ENCODE measurements around the gene ZDHHC4. TPM values are rescaled to one million over a fixed set of nuclear protein-coding genes. Genes with fewer than 3 reads are reported as not detected.
A peak's percentile ranks its signal among the peaks of the same experiment; 100 is the strongest.

The ZDHHC4 gene
- total and polyA plus RNA-seq, 9 of the 15 experiments (the other 6 are each of a cell fraction or from before 2014, with no cell fraction given): 33.4 to 106 (median 58.3) TPM

DNA sequence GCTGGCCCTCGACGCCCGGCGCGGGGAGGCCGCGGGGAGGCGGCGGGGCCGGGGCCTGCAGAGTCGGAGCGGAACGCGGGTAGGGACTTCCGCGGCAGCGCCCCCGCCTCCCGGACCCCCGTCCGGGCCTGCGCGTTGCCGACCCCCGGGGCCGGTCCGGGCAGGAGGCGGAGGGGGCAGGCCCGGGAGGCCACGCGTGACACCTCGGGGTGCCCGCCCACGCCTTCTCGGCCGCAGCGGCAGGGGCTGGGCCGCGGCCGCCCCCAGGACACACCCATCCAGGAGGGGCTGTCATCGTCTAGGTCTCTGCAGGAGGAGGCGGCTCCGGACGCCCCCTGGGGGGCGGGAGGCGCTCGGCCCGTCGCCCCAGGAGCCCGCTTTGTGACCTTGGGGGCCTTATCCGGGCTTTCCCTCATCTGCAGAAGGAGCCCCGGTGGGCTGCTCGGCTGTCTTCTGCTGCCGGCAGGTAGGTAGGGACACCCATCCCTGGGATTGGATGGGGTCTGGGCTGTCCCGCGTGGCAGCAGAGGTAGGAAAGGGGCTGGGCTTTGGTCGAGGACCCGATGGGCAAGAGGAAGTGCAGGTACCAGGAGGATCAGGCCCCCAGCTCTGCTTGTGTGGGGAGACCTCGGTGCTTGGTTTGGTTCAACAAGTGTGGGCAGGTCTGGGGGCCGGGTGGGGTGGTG lies 60.4 kb downstream of the ZDHHC4 start (continued):
- TF ChIP-seq ZNF239 (CRISPR knock-in tag; IDR thresholded peaks at IDR 0.05): no peak
- no peak for TF ChIP-seq ZNF224 (CRISPR knock-in tag; IDR thresholded peaks at IDR 0.05)
- peak; percentile 57 for TF ChIP-seq L3MBTL2 (IDR thresholded peaks at IDR 0.05)
- TF ChIP-seq SMARCA4 (IDR thresholded peaks at IDR 0.05): 0 out of 2 replicates have a peak, but pooled peaks have one; percentile 24
- TF ChIP-seq, protein P1, sequence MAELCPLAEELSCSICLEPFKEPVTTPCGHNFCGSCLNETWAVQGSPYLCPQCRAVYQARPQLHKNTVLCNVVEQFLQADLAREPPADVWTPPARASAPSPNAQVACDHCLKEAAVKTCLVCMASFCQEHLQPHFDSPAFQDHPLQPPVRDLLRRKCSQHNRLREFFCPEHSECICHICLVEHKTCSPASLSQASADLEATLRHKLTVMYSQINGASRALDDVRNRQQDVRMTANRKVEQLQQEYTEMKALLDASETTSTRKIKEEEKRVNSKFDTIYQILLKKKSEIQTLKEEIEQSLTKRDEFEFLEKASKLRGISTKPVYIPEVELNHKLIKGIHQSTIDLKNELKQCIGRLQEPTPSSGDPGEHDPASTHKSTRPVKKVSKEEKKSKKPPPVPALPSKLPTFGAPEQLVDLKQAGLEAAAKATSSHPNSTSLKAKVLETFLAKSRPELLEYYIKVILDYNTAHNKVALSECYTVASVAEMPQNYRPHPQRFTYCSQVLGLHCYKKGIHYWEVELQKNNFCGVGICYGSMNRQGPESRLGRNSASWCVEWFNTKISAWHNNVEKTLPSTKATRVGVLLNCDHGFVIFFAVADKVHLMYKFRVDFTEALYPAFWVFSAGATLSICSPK (IDR thresholded peaks at IDR 0.05; ENCODE audit: borderline replicate concordance): no peak
- TF ChIP-seq, protein P2, sequence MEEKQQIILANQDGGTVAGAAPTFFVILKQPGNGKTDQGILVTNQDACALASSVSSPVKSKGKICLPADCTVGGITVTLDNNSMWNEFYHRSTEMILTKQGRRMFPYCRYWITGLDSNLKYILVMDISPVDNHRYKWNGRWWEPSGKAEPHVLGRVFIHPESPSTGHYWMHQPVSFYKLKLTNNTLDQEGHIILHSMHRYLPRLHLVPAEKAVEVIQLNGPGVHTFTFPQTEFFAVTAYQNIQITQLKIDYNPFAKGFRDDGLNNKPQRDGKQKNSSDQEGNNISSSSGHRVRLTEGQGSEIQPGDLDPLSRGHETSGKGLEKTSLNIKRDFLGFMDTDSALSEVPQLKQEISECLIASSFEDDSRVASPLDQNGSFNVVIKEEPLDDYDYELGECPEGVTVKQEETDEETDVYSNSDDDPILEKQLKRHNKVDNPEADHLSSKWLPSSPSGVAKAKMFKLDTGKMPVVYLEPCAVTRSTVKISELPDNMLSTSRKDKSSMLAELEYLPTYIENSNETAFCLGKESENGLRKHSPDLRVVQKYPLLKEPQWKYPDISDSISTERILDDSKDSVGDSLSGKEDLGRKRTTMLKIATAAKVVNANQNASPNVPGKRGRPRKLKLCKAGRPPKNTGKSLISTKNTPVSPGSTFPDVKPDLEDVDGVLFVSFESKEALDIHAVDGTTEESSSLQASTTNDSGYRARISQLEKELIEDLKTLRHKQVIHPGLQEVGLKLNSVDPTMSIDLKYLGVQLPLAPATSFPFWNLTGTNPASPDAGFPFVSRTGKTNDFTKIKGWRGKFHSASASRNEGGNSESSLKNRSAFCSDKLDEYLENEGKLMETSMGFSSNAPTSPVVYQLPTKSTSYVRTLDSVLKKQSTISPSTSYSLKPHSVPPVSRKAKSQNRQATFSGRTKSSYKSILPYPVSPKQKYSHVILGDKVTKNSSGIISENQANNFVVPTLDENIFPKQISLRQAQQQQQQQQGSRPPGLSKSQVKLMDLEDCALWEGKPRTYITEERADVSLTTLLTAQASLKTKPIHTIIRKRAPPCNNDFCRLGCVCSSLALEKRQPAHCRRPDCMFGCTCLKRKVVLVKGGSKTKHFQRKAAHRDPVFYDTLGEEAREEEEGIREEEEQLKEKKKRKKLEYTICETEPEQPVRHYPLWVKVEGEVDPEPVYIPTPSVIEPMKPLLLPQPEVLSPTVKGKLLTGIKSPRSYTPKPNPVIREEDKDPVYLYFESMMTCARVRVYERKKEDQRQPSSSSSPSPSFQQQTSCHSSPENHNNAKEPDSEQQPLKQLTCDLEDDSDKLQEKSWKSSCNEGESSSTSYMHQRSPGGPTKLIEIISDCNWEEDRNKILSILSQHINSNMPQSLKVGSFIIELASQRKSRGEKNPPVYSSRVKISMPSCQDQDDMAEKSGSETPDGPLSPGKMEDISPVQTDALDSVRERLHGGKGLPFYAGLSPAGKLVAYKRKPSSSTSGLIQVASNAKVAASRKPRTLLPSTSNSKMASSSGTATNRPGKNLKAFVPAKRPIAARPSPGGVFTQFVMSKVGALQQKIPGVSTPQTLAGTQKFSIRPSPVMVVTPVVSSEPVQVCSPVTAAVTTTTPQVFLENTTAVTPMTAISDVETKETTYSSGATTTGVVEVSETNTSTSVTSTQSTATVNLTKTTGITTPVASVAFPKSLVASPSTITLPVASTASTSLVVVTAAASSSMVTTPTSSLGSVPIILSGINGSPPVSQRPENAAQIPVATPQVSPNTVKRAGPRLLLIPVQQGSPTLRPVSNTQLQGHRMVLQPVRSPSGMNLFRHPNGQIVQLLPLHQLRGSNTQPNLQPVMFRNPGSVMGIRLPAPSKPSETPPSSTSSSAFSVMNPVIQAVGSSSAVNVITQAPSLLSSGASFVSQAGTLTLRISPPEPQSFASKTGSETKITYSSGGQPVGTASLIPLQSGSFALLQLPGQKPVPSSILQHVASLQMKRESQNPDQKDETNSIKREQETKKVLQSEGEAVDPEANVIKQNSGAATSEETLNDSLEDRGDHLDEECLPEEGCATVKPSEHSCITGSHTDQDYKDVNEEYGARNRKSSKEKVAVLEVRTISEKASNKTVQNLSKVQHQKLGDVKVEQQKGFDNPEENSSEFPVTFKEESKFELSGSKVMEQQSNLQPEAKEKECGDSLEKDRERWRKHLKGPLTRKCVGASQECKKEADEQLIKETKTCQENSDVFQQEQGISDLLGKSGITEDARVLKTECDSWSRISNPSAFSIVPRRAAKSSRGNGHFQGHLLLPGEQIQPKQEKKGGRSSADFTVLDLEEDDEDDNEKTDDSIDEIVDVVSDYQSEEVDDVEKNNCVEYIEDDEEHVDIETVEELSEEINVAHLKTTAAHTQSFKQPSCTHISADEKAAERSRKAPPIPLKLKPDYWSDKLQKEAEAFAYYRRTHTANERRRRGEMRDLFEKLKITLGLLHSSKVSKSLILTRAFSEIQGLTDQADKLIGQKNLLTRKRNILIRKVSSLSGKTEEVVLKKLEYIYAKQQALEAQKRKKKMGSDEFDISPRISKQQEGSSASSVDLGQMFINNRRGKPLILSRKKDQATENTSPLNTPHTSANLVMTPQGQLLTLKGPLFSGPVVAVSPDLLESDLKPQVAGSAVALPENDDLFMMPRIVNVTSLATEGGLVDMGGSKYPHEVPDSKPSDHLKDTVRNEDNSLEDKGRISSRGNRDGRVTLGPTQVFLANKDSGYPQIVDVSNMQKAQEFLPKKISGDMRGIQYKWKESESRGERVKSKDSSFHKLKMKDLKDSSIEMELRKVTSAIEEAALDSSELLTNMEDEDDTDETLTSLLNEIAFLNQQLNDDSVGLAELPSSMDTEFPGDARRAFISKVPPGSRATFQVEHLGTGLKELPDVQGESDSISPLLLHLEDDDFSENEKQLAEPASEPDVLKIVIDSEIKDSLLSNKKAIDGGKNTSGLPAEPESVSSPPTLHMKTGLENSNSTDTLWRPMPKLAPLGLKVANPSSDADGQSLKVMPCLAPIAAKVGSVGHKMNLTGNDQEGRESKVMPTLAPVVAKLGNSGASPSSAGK (IDR thresholded peaks at IDR 0.05): peak; percentile 44; the same call in 1 of the 2 replicates
- TF ChIP-seq JUND (IDR thresholded peaks at IDR 0.05; ENCODE audit: borderline replicate concordance, low read depth, low read length): peak; percentile 50; the same call in 1 of the 2 replicates
- TF ChIP-seq JUND (tag; IDR thresholded peaks at IDR 0.05; ENCODE audit: borderline replicate concordance, low read depth, low read length): no peak
- TF ChIP-seq BMI1 (IDR thresholded peaks at IDR 0.05; ENCODE audit: low read length): no peak
- no peak for TF ChIP-seq MCM7 (IDR thresholded peaks at IDR 0.05)
- TF ChIP-seq MAZ (CRISPR knock-in tag; conservative IDR thresholded peaks at IDR 0.05 in 1 of 2, IDR thresholded peaks at IDR 0.05 in 1 of 2): peak; percentile 74 to 89
- peak; percentile 58 for TF ChIP-seq BHLHE40 (IDR thresholded peaks at IDR 0.05; ENCODE audit: low read length)
- TF ChIP-seq SMAD2 (IDR thresholded peaks at IDR 0.05; ENCODE audit: low read depth, low read length): no peak
- TF ChIP-seq, protein P3, sequence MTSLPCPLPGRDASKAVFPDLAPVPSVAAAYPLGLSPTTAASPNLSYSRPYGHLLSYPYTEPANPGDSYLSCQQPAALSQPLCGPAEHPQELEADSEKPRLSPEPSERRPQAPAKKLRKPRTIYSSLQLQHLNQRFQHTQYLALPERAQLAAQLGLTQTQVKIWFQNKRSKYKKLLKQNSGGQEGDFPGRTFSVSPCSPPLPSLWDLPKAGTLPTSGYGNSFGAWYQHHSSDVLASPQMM (CRISPR knock-in tag; IDR thresholded peaks at IDR 0.05): no peak
- 0 out of 2 replicates have a peak, but pooled peaks have one; percentile 30 for TF ChIP-seq ZKSCAN1 (IDR thresholded peaks at IDR 0.05; ENCODE audit: low read depth, low read length)
- TF ChIP-seq C11orf30 (IDR thresholded peaks at IDR 0.05; ENCODE audit: low read depth): peak; percentile 35; the same call in 1 of the 2 replicates
